NOMO-1 treated with dmso at 0.1 percent for 144 hours (cell line): ENCODE measurements around the gene PTPRD.

ENCODE experiments used
- DNase-seq: peaks from one replicate; lab custom pipeline; 2025; ENCODE audit not compliant: unreplicated experiment; lab: John Stamatoyannopoulos, UW

The PTPRD gene

DNA sequence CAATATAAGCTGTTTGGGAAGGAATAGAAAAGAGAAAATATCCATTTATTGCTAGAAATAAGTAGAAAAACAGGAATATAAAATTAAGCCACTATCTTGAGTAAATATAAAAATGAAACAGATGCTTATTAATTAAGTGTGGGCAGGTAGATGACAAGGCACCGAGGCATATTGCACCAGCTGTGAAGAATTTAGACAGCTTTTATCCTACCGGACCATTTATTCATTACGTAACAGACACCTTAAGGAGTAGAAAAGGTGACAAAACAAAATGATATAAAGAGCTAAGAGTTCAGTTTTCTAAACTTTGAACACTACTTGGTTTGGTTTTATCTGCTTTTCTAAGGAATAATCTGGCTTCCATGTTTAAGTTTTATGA is 404.1 kb downstream of the PTPRD start:
- no peak for DNase-seq

DNA sequence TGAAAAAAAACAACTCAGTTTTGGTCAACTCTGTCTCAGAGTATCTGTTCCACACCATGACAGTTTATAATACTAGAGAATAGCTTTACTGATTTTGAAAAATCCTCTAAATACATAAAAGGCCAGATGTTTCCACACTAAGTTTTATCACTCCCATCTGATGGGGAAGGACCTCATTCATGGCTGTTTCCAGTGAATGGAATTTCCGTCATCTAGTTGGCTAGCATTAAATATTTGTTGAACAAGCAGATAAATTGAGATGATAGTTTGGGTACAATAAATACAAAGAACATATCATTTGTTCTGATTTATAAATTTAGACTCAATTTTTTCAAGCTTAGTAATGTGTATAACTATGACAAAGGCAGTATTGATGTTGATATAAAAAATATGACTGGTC is 408.5 kb downstream of the PTPRD start:
- no peak for DNase-seq

DNA sequence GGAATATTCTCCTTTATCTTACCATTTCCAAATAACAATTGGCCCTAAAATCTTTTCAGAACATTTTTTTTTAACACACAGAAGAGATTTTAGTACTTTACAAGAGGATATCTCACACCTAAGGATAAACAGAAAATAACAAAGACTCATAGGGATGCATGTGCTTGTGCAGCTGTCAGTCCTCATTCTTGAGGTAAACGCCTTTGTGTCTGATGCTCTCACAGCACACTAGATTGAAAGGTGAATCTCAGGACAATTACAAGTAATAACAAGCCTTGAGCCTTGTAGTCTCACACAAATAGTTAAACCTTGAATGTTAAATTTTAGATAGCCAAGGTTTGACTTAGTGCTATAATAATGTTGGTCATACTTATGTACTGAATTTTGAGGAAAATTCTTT is 439.2 kb downstream of the PTPRD start:
- no peak for DNase-seq

DNA sequence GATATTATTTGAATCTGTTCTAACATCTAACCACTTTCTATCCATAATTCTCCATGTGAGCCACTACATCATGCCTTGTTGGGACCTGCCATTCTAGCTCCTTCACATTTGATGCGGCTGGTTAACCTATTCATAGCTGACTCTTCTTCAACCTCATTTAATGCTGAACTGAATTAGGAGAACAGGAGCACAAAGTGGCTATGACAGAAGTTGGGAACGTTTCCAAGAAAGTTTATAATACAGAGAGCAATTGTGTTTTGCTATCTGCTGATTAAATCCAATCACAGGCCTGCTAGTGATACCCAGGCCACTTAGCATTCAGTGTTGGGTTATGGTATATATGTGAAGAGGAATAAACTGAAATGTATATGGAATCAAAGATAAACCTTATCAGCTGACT is 440.3 kb downstream of the PTPRD start:
- DNase-seq: no peak

DNA sequence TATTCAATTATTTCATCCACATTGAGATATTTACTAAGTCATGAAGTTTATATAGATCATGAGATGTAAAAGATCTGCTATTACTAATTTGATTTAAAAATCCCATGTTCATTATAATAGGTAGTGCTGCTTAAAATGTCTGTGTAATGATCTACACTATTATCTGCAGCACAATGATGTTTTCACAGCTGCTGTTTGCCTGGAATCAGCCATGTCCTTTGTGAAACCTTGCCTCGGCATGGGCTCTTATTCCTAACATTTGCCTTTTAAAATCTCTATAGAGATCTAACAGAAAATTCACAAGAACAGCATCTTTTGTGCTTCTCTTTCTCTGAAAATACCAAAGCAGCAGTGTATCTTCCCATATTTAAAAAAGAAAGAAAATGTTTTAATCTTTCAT is 444.6 kb downstream of the PTPRD start:
- DNase-seq: no peak

DNA sequence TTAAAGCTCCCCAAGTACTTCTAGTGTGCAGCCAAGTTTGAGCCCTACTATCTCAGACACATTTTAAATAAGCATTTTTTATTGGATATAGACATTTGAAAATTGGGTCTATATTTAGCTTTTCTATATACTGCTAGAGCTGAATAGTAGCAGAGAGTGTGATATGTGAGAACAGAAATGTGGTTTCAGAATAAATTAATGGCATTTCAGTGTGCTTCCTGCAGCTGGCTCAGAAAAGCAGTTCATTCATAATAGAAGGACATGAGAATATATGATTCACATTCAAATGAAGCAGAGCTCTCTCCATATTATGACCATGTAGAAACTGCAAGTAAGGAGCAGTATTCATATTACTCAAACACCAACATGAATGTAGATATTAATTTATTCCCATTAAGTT is 464.0 kb downstream of the PTPRD start:
- DNase-seq: no peak

DNA sequence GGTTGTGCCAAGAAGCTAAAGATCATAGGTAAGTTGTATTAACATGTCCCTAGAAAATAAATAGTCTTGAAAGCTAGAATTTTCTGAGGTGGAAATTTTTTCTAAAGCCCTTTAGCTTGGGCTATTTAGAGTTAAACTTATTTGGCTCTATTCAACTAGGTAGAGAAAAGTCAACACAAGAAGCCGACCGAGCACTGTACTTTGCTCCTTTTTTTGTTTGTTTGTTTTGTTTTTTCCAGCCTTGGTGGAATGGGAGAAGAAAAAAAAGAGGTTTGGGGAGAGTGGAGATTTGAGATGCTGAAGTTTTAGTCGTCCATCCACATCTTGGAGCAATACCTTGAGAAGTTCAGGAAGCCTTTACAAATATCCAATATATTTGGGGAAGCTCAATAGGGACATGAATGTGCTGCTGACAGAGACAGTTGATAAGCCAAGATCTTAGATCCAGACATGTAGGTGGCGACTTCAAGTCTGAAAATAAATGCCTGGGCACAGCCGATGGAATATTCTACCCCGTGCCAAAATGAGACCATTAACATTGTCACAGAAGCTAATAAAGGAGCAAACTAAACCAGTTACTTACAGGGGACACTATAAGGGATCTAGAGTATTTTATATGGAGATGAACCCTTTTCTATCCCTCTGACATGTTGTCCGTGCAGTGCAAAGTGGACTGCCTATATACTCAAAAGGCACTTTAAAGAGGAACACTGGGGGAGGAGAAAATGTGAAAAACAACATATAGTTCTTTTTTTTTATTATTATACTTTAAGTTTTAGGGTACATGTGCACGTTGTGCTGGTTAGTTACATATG is 466.1 kb downstream of the PTPRD start:
- DNase-seq: no peak

DNA sequence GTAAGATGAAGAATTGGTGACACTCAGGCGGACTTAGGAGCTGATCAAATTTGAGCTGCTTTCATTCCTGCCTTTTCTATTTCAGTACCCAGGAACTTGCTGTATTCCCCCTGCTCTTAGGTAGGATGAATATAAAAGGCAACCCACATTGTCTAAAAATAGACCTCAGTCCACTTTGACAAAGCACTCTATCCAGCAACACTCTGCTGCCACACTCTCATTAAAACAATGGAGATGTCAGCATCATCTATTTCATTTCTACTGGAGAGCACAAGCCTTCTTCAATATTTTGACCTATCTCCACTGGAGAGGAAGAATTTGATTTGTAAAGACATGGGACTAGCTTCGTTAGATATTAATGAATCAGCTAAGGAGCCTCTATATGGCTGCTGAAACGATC is 468.4 kb downstream of the PTPRD start:
- no peak for DNase-seq

DNA sequence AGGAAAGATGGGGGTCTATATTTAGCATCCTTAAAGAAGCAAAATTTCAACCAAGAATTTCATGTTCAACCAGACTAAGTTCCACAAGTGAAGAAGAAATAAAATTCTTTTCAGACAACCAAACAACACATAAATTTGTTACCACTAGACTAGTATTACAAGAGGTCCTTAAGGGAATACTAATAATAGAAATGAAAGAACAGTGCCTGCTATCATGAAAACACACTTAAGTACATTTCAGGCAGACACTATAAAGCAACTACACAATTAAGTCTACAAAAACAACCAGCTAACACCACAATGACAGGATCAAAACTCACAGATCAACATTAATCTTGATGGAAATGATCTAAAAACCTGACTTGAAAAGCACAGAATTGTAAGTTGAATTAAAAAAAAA is 477.2 kb downstream of the PTPRD start:
- DNase-seq: no peak

DNA sequence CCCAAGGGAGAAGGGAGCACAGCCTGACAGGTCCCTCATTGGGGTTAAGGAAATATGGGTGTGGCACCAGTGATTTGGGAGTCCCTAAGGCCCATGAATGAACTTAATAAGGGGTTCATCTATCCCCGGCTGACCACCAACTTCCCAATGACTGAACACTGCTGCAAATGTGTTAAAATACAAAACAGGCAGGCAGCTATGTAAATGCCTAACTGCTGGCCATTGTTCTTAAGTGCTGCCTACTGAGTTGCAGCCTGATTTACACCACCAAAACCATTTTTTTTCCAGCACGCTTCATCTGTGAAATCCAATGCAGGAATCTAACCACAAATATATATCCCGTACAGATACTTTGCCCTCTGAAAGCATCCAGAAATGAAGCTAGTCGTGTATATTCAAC is 478.5 kb downstream of the PTPRD start:
- DNase-seq: no peak

DNA sequence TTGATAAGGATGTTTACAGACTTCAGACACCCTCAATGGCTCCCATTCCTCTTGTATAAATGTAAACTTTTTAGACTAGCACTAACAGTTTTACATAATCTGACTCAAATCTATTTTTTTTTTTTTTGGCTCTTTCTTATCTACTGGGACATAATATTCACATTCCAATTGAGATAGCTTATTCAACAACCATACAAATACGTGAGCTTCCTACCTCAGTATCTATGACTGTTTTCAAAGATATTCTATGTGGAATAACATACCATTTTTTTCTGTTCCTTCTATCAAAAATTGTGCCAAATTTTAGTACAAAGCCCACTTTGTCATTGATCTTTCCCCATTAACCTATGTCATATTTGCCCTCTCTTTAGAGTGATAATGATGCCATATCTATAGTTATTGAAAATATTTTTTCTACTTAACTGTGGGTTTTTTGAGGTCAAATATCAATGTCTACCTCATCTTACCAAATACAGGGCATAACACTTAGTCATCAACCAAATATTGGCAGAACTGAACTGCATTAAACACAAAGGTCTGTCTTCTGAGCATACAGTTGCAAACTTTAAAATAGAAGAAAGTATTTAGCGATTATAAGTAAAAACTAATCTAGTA is 482.6 kb downstream of the PTPRD start:
- DNase-seq: no peak

DNA sequence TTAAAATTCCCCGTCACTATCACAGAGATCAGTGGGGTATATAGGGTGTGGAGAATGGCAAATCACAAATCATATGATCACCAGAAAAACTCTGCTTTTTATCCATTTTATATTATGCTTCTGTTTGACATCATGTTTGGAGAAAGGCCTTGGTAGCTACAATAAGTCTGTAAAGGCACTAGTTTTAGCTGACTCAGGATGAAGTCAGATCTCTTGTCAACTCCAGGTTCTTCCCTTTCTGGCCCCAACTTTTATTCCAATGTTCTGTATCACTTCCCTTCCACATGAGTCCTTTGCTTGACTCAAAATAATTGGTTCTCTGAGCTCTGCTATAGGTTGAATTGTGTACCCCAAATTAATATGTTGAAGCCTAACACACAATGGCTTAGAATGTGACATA is 484.9 kb downstream of the PTPRD start:
- DNase-seq: no peak

DNA sequence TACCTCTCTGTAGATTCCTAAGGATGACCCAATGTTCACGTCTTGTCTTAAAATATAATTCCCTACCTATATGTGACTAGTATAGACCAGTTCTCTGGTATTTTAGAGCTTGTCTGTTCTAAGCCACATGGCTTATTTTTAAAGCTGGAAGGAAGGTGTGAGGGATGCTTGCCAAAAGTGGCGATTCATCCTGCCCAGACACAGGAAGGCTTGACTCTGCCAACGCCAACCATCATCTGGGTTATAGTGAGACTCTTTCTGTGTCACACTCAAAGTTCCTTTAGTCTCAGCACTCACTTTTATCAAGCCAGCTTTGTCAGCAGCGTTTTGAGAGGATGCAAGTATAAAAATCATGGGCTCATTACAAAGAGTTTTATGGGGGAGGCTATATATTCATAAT is 500.0 kb downstream of the PTPRD start:
- DNase-seq: no peak

DNA sequence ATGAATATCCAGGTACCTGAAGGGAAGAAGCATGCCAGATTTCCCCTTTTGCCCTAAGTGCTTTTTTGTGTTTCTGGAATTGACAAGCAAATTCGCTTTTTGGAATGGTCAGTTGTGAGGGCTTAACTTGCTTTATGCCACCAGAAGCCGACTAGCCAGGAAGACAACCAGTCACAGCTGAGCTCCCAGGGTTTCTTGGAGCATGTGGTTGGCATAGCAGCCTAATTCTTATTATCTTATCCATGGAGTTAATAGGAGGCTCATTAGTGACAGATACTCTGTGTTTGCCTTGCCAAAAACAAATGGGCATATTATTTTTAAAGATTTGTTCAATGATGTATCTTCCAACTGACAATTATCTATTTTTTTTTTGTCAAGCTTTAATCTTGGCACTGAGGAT is 500.7 kb downstream of the PTPRD start:
- no peak for DNase-seq

DNA sequence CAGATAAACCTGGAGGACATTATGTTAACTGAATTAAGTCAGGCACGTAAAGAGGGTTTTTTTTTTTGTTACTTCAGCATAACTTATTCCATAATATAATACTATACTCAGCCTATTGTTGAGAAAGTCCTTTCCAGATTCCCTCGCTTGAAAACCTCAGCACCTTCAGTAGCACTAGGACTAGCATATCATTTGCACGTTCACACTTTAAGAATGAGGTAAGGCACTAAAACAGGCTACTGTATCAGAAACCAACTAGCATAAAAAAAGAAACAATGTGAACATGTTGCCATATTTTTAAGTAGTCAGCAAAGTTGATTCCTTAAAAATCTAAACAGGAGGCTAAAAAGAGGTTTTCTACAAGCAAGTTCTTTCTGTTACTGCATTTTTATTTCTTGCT is 504.0 kb downstream of the PTPRD start:
- DNase-seq: no peak

DNA sequence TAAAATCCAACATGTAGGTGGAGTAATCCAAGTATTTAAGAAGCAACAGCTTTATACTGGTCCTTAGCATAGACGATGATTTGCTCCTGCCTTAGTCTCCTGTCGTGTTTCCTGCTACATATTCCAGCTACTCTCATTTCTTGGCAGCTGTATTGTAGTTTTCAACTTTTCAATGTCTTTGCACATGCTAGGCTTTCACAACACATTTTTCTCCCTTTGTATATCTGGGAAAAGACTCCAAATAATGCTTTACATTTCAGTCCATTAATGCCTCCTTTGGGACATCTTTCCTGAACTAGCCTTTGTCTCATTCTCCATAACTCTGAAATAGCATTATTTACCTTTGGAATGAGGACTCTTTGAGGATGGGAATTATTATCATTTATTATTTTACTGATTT is 508.0 kb downstream of the PTPRD start:
- no peak for DNase-seq

DNA sequence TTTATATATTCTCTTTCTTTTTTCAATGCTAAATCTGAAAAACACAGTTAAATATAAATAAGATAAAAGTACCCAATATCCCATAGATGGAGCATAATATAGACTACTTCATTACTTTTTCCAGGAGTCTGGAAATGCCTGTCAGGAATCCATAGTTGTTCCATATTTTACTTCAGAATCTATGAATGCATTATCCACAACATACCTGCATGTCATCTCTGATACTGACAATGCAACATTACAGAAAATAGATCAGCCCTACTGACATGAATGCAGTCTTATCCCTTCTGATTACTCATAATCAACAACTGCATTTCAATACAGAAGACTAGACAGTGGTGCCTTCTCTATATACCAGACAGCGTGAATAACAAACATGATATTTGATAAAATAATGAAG is 517.6 kb downstream of the PTPRD start:
- DNase-seq: no peak

DNA sequence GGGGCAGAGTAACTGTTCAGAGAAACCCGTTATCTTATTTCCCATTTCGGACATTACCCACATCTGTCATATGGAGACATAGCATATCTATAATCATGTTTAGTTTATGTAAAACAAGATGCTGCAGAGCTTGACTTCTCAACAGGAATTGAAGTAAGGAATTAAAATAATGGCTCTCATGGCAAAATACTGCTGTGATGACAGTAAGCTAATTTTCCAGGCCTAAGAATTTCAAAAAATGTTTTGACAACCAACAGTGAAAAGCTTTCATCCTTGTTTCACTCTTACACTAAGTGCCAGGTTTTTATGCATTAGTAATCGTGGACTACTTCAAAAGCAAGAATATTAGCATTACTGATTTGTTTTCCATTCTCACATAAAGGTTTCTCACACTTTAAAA is 518.2 kb downstream of the PTPRD start:
- DNase-seq: no peak

DNA sequence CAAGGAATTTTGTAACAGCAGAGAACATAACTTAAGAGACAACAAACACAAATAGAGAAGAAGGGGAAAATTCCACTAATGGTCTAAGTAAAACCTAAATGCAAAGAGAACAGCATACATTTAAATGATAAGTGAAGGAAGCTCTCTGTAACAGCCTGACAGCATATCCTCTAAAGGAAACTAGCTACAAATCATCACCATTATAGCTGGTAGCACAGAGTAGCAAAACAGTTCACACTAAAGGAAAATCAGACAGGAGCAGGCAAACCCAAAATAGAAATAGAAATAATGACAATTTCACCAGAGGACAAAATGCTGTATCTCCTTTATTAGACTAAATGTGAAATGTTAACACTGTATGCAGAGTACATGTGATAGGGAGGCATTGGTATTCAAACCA is 532.8 kb downstream of the PTPRD start:
- DNase-seq: no peak

DNA sequence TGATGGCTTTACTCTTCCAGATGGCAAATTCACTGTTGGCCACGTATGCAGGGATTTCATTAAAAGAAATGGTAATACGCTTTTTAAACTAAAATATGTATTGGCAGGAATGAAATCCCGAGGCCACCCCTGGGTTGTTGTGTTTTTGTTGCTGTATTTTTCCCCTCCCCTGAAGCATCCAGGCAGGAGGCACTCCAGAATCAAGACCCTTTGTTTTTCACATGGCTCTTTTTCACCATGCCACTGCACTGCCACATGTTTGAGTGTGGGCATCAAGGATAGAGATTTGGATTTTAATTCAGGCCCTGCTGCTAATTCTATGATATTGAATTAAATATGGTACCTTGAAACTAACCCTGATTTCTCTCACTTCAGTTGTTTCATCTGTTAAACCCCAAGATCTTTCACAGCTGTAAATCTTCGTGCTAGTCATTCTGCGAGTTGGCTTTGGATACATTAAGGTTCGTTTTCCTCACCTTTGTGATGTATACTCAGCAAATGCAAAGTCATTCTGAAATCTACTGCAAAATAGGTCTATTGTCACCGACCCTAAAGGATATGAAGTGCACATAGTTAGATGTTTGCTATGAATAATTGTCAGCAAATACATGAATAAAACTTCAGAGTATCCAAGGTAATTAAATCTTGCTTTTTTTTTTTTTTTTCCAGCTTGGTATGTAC is 533.4 kb downstream of the PTPRD start:
- no peak for DNase-seq

DNA sequence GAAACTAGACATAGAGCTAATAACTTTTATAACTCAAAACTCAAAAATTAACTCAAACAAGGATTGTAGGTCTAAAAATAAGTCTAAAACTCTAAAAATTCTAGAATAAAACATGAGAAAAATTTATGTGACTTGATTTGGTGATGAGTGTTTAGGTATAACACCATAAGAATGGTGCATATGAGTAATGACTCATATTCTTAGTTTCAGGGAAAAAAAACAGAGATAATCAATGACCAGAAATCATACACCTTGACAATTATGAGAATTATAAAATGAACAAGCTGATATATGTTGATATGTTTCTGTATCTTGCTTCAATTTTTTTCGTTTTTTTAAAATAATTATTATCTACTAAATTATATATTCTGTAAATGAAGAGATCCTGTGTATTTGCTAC is 541.2 kb downstream of the PTPRD start:
- no peak for DNase-seq

DNA sequence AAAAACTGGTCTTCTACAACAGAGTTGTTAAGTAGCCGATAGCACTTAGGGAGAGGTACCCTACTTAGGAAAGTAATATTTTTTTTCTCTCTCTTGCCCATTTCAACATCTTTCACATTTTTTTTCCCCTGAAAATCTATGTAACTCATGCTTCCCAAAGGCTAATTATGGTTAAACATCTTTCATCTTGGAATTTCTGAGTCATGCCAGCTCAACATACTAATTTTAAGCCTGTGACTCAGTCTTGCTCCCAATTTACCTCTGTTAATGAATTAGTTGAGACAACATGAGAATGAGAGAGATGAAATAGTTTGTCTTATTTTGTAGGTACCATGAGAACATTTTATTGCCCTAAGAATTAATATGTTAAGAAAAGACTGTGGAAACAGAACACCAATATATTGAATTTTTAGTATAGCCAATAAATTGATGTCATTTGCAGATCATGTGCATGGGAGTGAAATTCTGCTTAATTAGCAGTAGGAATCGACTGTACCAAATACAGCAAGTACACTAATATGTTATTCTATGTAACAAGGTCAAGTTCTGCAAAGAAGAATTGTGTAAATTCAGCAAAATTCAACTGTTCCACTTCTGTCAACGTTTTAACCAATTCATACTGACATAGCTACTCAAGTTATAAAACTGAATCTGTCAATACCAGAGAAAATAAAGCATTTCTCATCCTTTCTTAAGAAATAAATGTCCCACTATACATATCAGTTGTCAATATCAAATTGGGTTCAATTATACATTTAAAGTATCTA is 550.0 kb downstream of the PTPRD start:
- no peak for DNase-seq
